Measurements from ENCODE around the gene NKD1.

Gene NKD1

DNA sequence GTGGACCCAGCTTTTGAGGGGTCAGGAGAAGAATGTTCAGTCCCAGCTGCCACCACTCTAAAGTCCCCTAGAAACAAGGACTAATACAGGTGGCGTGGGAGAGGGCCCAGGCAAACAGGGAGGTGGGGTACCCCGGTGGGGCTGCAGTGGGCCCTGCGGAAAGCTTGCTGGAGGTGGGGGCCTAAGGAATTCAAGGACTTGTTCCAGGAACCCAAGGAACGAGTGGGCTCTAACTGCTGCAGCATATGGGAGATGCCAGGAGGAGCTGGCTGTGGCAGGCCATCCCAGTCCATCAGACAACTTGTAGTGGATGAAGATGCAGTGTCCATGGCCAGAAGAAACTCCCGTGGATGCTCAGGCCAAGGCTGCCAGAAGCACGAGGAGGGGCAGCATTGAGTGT lies 122.3 kb downstream of the NKD1 start:
- no peak for DNase-seq (ENCODE audit: low read depth in 1 of 2, low spot score in 1 of 2)

DNA sequence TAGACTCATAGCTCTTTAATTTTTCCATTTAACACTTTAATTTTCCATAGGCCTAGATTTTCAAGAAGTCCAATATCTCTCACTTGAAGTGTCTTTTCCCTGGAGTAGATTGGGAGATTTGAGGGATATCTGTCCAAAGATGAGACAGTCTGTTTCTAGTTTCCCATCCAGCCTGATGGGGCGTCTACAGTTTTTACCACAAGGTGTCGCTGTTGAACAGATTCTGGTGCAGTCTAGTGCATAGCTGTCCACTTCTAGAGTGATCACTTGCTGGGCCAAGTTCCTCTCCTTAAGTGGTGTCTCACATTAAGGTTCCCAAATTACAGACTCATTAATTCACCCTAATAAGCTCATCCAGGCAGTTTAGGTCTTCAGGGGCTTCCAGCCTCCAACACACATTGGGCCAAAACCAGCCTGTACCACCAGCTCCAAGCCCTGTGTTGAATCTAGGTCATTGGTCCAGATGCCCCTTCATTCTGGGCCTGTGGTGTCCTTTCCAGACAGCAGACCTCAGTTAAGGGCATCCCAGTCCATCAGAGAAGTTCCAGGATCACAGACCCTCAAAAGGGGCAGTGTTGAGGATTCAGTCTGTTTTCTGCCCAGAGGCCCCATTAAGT lies 123.6 kb downstream of the NKD1 start:
- DNase-seq (ENCODE audit: low read depth in 1 of 2, low spot score in 1 of 2): no peak

DNA sequence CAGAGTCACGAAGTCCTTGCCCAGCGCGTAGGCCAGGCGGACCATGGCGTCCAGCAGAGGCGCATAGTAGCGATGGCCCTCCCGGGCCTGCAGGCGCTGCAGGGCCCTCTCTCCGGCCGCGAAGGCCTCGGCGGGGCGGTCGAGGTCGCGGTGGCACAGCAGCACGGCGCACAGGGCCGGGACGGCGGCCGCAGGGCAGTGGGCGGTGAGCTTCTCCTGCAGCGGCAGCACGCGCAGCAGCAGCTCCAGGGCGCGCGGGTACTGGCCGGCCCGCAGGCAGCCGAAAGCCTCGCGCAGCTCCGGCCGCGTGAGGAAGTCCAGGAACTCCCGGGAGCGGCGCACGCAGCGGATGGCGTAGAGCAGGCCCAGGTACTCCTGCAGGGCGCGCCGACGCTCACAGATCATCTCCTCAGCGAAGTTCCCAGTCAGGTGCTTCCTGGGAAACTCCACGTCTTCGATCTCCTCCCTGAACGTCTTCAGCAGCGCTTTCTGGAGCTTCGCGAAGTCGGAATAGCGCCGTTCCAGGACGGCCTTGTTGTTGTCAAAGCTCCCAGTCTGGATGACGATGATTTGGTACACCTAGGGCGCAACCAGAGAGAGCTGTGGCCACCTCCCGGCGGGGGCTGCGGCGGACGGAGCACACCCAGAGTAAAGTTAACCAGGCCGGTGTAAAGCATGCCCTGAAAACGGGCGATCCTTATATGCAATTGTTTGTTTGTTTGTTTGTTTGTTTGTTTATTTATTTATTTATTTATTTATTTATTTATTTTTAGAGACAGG lies 125.5 kb downstream of the NKD1 start:
- DNase-seq (ENCODE audit: low read depth in 1 of 2, low spot score in 1 of 2): no peak

DNA sequence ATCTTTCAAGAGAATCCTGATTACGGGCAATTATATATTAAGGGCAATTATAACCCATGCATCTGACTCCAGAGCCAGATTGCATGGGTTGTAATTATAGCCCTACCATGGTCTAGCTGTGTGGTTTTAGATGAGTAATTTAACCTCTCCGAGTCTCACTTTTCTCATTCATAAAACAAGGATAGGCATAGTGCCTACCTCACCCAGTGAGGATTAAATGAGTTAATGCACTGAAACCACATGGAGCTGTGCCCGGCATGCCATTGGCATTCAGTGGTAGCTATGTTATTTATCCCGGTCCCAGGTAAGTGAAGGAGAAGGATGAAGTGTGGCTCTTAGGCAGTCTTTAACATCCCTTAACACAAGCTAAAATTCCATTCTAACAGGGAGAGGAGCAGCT lies 126.6 kb downstream of the NKD1 start:
- DNase-seq (ENCODE audit: low read depth in 1 of 2, low spot score in 1 of 2): no peak

DNA sequence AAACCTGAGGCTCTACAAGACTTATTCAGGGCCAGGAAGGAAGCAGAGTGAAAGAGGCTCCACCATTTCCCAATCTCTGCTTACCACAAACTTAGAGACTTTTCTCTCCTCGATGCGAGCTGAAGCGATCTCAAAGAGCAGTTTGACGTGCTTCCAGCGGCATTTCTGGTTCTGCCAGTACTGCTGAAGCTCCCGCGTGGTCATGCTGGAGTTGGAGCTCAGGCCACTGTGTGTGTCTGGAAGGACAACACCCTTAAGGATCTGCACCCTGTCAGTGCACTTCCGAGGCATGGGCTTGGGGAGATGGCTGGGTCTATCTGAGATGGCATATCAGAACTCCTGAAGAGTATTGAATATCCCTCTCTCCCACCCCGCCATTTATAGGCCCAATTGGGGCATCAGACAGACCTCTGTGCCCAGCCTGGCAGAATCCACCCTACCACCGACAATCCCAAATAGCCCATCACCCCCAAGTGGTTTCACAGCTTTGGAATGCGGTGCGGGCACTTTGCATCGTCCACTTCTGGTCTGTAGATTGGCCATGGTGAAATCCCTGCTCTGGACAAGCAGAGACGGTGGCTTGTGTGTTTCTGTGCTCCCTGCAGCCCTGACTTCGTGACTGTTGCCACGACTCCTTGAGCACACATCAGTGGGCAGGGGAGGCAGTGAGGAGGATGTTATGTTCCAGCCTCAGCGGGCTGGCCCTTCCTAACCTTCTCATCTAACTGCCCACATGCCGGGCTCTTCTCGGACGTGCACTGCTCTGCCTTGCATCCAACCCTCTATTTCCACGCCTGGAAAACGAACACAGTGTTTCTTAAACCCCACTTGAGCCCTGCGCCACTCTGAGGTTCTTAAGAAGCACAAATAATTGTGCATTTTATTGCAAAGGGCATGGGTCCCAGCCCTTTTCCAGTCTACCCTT lies 127.8 kb downstream of the NKD1 start:
- DNase-seq (ENCODE audit: low read depth in 1 of 2, low spot score in 1 of 2): no peak

DNA sequence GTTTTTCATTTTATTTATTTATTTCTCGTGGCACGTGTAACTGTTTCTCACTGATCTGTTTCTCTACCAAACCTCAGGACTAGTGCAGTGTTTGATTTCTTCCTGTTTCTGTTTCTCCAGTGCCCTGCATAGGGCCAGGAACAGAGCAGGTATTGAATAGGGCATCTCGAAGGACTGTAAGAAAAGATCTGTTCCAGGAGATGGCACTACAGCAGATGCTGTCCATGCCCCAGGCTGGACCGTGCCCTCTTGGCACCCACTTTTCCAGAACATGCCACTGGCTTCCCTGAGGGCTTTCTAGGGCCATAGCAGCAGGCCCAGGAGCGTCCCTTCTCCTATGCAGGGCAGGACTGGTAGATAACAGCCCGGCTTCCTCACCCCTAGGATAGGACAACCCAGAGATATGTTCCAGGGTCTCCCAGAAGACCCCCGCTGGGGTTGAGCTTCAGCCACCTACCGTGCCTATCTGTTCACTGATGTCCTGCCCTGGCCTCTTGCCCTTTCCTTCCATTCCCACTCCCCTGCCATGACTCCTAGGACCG lies 128.6 kb downstream of the NKD1 start:
- DNase-seq (ENCODE audit: low read depth in 1 of 2, low spot score in 1 of 2): no peak

DNA sequence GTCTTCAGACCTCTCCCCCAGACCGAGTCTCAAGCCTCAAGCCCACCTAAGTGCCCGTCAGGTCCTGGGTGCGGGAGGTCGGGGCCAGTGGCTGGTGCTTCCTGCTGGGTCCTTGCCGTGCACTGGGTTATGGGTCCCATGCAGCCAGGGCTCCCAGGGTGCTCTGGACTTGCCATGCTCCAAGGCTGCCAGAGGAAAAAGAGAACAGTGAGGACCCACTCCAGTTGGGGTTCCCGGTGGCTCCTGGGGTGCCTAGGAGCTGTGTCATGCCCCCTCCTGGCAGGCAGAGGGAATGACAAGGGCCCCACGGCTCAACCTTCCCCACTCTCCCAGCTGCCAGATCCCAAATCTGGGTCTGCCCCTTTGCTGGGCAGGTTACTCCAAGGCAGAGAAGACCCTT lies 129.2 kb downstream of the NKD1 start:
- DNase-seq (ENCODE audit: low read depth in 1 of 2, low spot score in 1 of 2): no peak

DNA sequence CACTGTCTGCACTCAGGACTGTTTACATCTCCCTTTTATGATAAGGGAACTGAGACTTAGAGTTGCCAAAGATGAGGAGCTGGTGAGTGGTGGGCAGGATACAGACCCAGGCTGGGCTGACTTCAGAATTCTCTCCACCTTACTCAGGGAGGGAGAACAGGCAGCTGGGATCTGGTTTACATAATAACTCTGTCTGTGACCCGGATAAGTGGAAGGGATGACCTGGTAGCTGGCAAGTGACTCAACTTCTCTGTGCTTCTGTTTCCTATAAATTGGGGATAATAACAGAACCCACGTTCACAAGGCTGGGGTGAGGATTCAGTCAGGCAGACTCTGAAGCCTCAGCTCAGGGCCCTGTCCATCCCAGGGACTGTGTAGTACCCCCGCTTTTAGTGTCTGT lies 130.3 kb downstream of the NKD1 start:
- no peak for DNase-seq (ENCODE audit: low read depth in 1 of 2, low spot score in 1 of 2)

DNA sequence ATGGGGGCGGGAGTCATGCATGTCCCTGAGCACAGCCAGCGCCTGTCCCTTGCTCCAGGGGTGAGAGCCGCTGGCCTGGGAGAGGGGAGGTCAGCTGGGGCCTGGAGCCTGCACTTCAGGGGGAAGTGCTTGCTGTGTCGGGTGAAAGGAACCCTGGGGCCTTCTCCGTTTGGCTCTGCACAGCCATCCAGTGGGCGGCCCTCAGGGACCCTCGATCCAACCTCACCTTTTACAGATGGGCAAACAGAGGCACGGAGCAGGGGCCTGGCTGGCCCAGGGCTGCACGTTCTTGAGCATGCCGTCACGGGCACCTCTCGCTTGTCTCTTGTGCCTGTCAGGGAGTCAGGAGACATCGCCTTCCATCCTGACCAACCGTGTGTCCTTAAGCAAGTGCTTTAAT lies 131.1 kb downstream of the NKD1 start:
- no peak for DNase-seq (ENCODE audit: low read depth in 1 of 2, low spot score in 1 of 2)

DNA sequence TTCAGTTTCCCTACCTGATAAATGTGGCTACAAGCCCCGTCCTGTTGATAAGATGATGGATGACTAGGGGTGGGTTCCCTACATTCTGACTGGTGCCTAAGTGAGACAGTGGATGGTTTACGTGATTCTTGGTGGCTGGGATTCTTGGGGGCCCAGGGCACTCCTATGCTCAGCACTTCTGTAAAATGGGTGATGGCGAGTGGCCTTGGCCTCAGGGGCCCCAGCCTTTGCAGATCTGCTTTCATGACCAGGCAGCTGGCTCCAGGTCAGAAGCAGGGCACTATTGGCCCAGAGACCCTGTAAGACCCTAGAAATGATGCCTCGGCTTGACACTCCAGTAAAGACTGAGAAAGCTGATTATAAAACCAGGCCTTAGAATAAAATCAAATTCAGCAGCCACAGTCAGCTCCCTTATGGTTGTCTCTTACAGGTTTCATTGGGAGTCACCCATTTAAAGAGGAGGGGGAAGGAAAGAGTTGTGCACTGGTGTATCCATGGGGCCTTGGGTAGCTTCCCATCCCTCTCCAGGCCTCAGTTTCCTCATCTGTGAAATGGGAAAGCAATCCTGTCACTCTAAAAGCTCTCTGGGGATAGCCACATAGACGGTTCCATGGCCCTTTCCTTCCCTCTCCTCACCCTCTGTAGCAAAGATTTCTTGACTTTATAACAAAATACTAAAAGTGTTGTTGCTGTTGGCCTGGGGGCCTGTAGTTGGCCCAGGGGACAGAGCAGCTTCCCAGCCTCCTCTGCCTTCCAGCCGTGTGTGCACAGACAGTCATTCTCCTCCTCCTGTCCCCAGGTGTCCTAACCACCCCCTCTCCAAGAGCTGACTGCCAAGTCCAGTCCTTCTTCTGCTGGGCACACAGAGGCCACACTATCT lies 131.7 kb downstream of the NKD1 start:
- DNase-seq (ENCODE audit: low read depth in 1 of 2, low spot score in 1 of 2): no peak

DNA sequence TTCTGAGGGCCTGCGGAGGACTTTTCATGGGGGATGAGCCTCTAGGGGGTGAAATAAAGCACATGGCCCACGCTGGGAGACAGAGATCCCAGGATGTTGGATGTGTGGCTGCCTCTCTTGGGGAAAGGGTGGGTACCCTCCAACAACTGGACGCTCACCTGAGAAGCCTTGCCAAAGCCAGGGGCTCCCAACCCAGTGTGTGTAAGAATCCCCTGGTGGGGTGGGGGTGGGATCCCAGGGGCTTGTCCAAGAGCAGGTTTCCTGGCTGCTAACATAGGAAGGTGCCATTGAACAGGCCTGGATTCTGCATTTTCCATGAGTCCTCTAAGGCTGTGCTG lies 132.3 kb downstream of the NKD1 start:
- DNase-seq (ENCODE audit: low read depth in 1 of 2, low spot score in 1 of 2): no peak

DNA sequence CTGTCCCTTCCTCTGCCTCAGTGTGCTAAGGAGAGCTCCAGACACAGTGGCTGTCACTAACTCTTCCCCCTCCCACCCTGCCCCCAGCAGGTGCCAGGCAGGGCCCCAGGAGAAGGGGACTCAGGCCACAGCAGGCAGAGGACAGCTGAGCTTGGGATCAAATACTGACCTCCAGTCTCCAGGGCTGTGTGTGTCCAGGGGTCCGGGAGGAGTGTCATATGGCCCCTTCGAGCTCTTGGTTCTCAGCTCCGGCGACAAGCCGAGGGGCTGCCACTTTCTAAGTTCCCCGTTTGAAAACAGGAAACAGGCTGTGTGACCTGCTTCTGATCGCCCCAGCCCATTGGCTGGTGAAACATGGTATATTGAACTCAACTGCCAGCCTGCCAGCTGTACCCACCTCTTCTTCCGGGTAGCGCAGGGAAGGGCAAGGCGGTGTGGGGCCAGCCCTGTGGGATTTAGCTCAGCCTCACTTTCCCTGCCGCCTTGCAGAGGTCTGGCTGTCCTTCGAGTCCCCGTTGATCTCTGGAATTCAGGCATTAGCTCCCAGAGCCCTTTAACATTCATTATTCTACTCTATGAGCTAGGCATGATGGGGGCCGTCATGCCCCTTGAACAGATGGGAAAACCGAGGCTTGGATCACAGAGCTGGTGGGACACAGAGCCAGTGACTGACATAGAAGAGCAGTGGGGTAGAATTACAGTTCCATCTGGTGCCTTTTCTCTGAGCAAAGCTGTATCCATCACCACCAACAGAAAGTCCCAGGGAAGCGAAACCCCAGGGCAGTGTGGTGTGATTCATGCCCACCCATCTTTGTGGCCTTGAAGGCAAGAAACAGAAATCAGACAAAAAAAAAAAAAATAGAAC lies 133.1 kb downstream of the NKD1 start, which contains the start of gene SNX20:
SNX20 (minus strand) TSS at position 292 of the 865 bp plus-strand sequence. CDS start 3,786 bp downstream, outside the sequence.
- DNase-seq (ENCODE audit: low read depth in 1 of 2, low spot score in 1 of 2): peak in 1 of 2 donors; percentile 44

DNA sequence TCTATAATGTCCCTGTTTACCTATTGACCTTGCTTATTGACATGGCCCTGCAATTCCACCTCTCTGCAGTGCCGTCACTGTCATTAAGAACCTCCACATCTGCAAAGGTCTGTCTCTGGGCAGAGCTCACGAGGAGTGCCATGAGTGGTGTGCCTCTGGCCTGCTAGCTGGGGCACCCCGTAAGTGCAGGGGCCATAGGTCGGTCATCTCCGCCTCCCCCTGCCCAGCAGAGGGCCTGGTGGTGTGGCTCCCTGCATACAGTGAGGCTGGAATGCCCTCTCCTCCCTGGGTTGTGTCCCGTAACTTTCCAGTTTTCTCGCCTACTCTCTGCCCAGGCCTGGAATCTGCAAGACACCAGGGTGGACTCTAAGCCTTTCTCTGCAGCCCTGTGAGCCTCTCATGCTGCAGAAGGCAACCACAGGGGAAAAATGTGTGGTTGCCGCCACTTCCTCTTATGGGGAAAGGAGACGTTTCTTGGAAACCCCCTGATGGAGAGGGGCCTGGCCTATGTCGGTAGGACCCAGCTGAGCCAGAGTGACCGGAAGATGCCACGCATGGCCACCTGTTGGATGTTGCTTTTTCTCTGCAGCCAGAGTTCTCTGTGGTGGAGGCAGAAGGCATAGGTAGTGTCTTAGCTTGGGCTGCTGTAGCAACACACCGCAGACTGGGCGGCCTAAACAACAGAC lies 135.6 kb downstream of the NKD1 start:
- DNase-seq (ENCODE audit: low read depth in 1 of 2, low spot score in 1 of 2): no peak

DNA sequence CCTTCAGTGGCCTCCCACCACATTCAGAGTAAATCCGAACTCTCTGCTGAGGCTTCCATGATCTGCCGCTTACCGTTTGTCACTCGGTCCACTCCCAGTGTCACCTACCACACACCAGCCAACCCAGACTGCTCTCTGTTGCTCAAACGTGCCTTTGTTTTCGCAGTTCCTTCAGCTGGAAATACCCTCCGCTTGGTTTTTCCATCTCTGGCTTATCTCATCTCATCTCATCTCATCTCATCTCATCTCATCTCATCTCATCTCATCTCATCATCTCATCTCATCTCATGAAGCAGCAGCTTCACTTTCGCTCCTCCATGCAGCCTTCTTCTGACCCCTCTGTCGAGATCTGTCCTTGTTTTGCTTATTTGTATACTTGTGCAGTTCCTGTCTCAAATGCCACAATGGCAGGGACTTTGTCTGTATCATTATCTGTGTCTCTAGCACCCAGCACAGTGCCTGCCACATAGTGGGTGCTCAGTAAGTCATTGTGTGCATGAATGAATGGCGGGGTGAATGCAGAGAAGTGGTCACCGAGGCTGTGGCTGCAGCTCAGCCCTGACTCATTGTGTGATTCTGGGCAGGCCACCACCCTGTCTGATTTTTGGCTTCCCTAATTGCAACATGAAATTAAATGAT lies 136.7 kb downstream of the NKD1 start:
- DNase-seq (ENCODE audit: low read depth in 1 of 2, low spot score in 1 of 2): no peak

DNA sequence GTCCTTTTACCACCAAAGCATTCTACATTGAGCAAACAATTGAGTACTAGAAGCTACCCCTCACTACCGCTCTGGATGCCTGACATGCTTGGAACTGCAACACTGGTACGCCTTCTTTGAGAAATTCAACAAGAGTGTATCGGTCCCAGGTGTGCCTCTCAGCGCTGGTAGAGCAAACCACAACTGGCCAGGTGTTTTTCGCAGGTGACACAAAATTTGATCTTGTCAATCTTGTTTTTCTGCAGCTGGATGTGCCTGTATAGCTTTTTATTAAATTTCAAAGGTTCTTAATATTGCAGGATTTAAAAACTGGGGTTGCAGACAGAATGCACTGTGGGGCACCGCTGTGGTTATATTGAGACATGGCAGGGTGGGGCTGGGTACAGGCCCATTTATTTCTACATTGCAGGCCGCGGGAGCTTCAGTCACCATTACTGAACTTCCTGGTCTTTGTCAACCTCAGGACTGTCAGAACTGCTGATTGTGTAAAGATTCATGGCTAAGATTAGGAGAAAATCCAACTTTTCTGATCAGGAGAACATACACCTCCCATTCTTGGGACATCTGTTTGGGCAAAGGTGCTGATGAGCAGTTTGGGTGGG lies 137.4 kb downstream of the NKD1 start:
- no peak for DNase-seq (ENCODE audit: low read depth in 1 of 2, low spot score in 1 of 2)

DNA sequence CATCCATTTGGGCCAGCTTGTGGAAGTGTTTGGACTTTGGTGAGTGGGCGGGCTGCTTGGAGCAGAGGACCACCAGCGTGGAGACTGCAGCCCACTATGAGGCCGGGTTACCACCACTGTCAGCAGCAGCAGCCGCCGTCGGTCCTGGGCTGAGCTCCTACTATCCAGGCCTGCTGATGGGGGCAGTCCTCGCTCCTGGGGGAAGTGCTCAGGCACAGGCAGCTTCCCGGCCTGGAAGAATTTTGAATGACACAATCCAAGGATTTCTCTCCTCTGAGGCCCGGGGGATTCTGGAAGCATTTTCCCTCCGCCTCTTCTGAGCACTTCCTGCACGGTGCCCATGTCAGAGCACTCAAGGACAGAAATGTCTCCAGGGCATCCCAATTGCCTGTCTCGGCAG lies 139.9 kb downstream of the NKD1 start:
- DNase-seq (ENCODE audit: low read depth in 1 of 2, low spot score in 1 of 2): no peak

DNA sequence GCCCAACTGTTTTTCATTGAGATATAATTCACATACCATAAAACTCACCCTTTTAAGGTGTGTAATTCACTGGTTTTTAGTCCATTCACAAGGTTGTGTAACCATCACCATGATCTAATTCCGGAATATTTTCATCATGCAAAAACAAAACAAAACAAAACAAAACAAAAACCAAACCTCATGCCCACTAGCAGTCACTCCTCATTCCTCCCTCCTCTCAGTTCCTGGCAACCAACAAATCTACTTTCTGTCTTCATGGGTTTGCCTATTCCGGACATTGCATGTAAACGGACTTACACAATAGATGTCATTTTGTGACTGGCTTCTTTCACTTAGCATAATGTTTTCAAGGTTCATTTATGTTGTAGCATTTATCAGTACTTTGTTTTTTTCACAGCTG lies 140.7 kb downstream of the NKD1 start:
- no peak for DNase-seq (ENCODE audit: low read depth in 1 of 2, low spot score in 1 of 2)

DNA sequence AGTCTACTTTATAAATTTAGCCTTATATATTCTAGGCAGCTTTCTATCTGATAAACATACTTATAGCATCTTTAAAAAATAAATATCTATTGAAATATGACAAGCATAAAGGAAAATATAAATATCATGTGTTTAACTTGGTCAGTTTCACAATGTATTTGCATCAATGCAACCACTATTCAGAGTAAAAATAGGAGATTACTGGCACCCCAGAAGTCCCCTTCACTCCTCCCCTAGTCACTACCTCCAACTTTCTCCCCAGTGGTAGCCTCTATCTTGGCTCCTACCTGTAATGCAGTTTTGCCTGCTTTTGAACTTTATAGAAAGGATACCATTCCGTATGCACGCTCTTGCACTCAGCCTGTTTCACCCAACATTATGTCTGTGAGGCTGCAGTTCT lies 142.0 kb downstream of the NKD1 start:
- DNase-seq (ENCODE audit: low read depth in 1 of 2, low spot score in 1 of 2): no peak

All from stimulated activated CD4-positive, alpha-beta T cell treated with anti-CD3 and anti-CD28 coated beads, Interleukin-15, amount 100 ng/mL, for 1 hour (primary cell).